HCT116 (cell line): ENCODE data around the gene OTULIN. TPM values are rescaled to one million over a fixed set of nuclear protein-coding genes. Genes with fewer than 3 reads are reported as not detected.

Experiments used
- ATAC-seq: fragments of 200-7000 bp; cut with Tn5 transposase; 2 replicates; pipeline ENCODE4 v1.9.1; 2020; ENCODE audit warnings: mild to moderate bottlenecking, moderate library complexity
- BruUV-seq: library from RNA; stranded (reverse); fragments of 400-500 nt; replicated peaks from 2 replicates; lab custom pipeline; 2021; lab: Mats Ljungman, UMichigan
- CTCF ChIA-PET: fragments of 300-600 bp; sonication (Branson Sonifier 250); formaldehyde crosslinking; loops from one replicate; lab custom pipeline; 2021; ENCODE audit warnings: antibody characterized with exemption; lab: Charles Lee
- POLR2A ChIA-PET: fragments of 300-600, 350-600 bp; sonication (Branson Sonifier 250); formaldehyde crosslinking; loops from one replicate; lab custom pipeline; 2021; ENCODE audit warnings: antibody characterized with exemption; lab: Charles Lee
- RAD21 ChIA-PET, 2 experiments: fragments of 300-600 bp; sonication (Branson Sonifier 250); formaldehyde crosslinking; loops; one replicate each; lab custom pipeline; 2023; ENCODE audit warnings: low total read pairs in 2 of 2; ENCODE audit not compliant: uncharacterized antibody in 2 of 2, unreplicated experiment in 2 of 2, low non-redundant PET in 1 of 2; lab: Charles Lee
- DNase-seq: peaks from one replicate; pipeline ENCODE4 v3.0.0-alpha.2; 2010; ENCODE audit warnings: low read depth, low spot score
- H2AFZ ChIP-seq: fragments of 200-600 bp; shearing (Covaris generic), sonication (generic); 2 replicates; pipeline ENCODE4 v1.6.1; 2017; ENCODE audit warnings: low read depth, mixed run types, mixed read lengths, antibody characterized with exemption, low read length; ENCODE audit not compliant: poor library complexity, severe bottlenecking
- H3K27ac ChIP-seq: 2 replicates; pipeline ENCODE4 v1.5.1; 2012; ENCODE audit warnings: low read depth, low read length
- H3K27me3 ChIP-seq: fragments of 200-600 bp; sonication (generic); 2 replicates; pipeline ENCODE4 v1.6.1; 2016; ENCODE audit warnings: mixed run types, low read length, mixed read lengths; ENCODE audit not compliant: insufficient read depth
- H3K36me3 ChIP-seq, 2 experiments: fragments of 200-500 bp in 1 of 2; fragments of 200-600 bp in 1 of 2; sonication (Bioruptor generic) in 1 of 2; sonication (generic) in 1 of 2; 2 replicates each; pipeline versions ENCODE4 v1.5.1 to v1.6.1; 2014 to 2016; ENCODE audit warnings: low read length in 2 of 2, inconsistent platforms in 1 of 2, mixed read lengths in 1 of 2, mixed run types in 1 of 2; ENCODE audit not compliant: insufficient read depth in 2 of 2, control insufficient read depth in 1 of 2
- H3K4me1 ChIP-seq, 2 experiments: fragments of 200-600 bp in 1 of 2; sonication (generic) in 1 of 2; 2 replicates each; pipeline versions ENCODE4 v1.5.1 to v1.6.1; 2012 to 2017; ENCODE audit warnings: low read length in 2 of 2, inconsistent platforms in 1 of 2, mild to moderate bottlenecking in 1 of 2, mixed read lengths in 1 of 2, mixed run types in 1 of 2, moderate library complexity in 1 of 2; ENCODE audit not compliant: insufficient read depth in 2 of 2, control insufficient read depth in 1 of 2
- H3K4me2 ChIP-seq: fragments of 200-600 bp; sonication (generic); 2 replicates; pipeline ENCODE4 v1.6.1; 2017; ENCODE audit warnings: mixed run types, low read length, mixed read lengths
- H3K4me3 ChIP-seq, 2 experiments: fragments of 200-600 bp in 1 of 2; sonication (generic) in 1 of 2; replicated peaks in 1 of 2; 2 replicates each; pipeline ENCODE4 v1.5.1; 2011 to 2016; ENCODE audit warnings: low read length in 2 of 2, control low read depth in 1 of 2, low read depth in 1 of 2, mild to moderate bottlenecking in 1 of 2, mixed read lengths in 1 of 2, mixed run types in 1 of 2
- H3K79me2 ChIP-seq: fragments of 200-600 bp; sonication (generic); 2 replicates; pipeline ENCODE4 v1.6.1; 2017; ENCODE audit warnings: mild to moderate bottlenecking, mixed run types, low read length, moderate library complexity, mixed read lengths; ENCODE audit not compliant: insufficient read depth
- H3K9ac ChIP-seq: fragments of 200-600 bp; sonication (generic); 2 replicates; pipeline ENCODE4 v1.6.1; 2016; ENCODE audit warnings: low read length, mixed read lengths
- H3K9me2 ChIP-seq: fragments of 200-600 bp; sonication (generic), shearing (Covaris generic); 2 replicates; pipeline ENCODE4 v1.6.1; 2017; ENCODE audit warnings: mixed run types, mild to moderate bottlenecking, moderate library complexity; ENCODE audit not compliant: insufficient read depth
- H3K9me3 ChIP-seq, 2 experiments: fragments of 200-500 bp in 1 of 2; fragments of 200-600 bp in 1 of 2; sonication (Bioruptor generic) in 1 of 2; sonication (generic) in 1 of 2; 2 replicates each; pipeline ENCODE4 v1.6.1; 2014 to 2017; ENCODE audit warnings: low read length in 2 of 2, mixed read lengths in 2 of 2, inconsistent platforms in 1 of 2, low read depth in 1 of 2, mild to moderate bottlenecking in 1 of 2, mixed run types in 1 of 2, moderate library complexity in 1 of 2; ENCODE audit not compliant: control insufficient read depth in 1 of 2, insufficient read depth in 1 of 2
- H4K20me1 ChIP-seq: fragments of 200-600 bp; sonication (generic), shearing (Covaris generic); 2 replicates; pipeline ENCODE4 v1.6.1; 2017; ENCODE audit warnings: mixed run types, mild to moderate bottlenecking, moderate library complexity; ENCODE audit not compliant: insufficient read depth
- ATF3 ChIP-seq: IDR thresholded peaks from 2 replicates; pipeline ENCODE4 v1.6.1; 2012
- CBX3 ChIP-seq: IDR thresholded peaks from 2 replicates; pipeline ENCODE4 v1.6.1; 2012; ENCODE audit warnings: low read depth
- CEBPB ChIP-seq: IDR thresholded peaks from 2 replicates; pipeline ENCODE4 v1.6.1; 2012; ENCODE audit warnings: low read depth
- ELF1 ChIP-seq: IDR thresholded peaks from 2 replicates; pipeline ENCODE4 v1.6.1; 2012; ENCODE audit warnings: low read depth, borderline replicate concordance
- FOSL1 ChIP-seq: IDR thresholded peaks from 2 replicates; pipeline ENCODE4 v1.6.1; 2012; ENCODE audit warnings: low read depth
- MAX ChIP-seq: IDR thresholded peaks from 2 replicates; pipeline ENCODE4 v1.6.1; 2012
- POLR2AphosphoS5 ChIP-seq: IDR thresholded peaks from 2 replicates; pipeline ENCODE4 v1.6.1; 2011; ENCODE audit warnings: mild to moderate bottlenecking, low read depth, low read length, moderate library complexity
- RAD21 ChIP-seq: IDR thresholded peaks from 2 replicates; pipeline ENCODE4 v1.6.1; 2012; ENCODE audit warnings: low read depth, mild to moderate bottlenecking
- SRF ChIP-seq: IDR thresholded peaks from 2 replicates; pipeline ENCODE4 v1.6.1; 2012; ENCODE audit warnings: low read depth
- TCF7L2 ChIP-seq: IDR thresholded peaks from 2 replicates; pipeline ENCODE4 v1.7.0; 2011; ENCODE audit warnings: borderline replicate concordance, inconsistent platforms; ENCODE audit not compliant: insufficient read depth, insufficient read length; ENCODE audit errors: extremely low read depth
- YY1 ChIP-seq: IDR thresholded peaks from 2 replicates; pipeline ENCODE4 v1.6.1; 2011; ENCODE audit warnings: low read length, low read depth, moderate library complexity, mild to moderate bottlenecking; ENCODE audit not compliant: insufficient replicate concordance; ENCODE audit errors: extremely low read depth
- ZNF274 ChIP-seq: fragments of 200-500 bp; sonication (Bioruptor generic); IDR thresholded peaks from 2 replicates; pipeline ENCODE4 v1.6.1; 2014; ENCODE audit warnings: mild to moderate bottlenecking, low read depth, low read length, inconsistent platforms
- intact Hi-C: fragments of 100-400 bp; cut with micrococcal nuclease; formaldehyde crosslinking; loops from 2 replicates; pipeline ENCODE4 v1.10.0; 2022
- total RNA-seq: library from RNA; stranded (reverse); gene quantifications from one replicate; pipeline ENCODE4 v1.2.1, GENCODE V29; 2021; ENCODE audit not compliant: unreplicated experiment

Gene OTULIN
- total RNA-seq, 1 experiment from 2014 or later: 25.7 TPM

GRCh38 chr5:14741131-14741530 lies 76.6 kb downstream of the OTULIN start (continued):
- TF ChIP-seq ELF1 (no peak), YY1 (no peak), ATF3 (no peak), MAX (no peak), CEBPB (no peak)

- no peak overlapping the region for H3K4me3 ChIP-seq
- BruUV-seq: no TSS peak
- TF ChIP-seq FOSL1 (no peak), ELF1 (no peak), CEBPB (no peak), RAD21 (no peak), CBX3 (no peak), POLR2AphosphoS5 (no peak), ZNF274 (no peak), TCF7L2 (no peak), SRF (no peak)
- no peaks in the 10 kb centered on the region for H4K20me1 ChIP-seq
- CTCF ChIA-PET: no interaction called here
- intact Hi-C loops: no loop called here
- no peaks in the 10 kb centered on the region; a peak in 1 of 4 replicates for H3K36me3 ChIP-seq
- no peaks in the 10 kb centered on the region for H3K27me3 ChIP-seq
- RAD21 ChIA-PET: no interaction called here
- H3K4me1 ChIP-seq: no peaks in the 10 kb centered on the region
- H3K9ac ChIP-seq: no peak overlapping the region
- H3K27ac ChIP-seq: no peak overlapping the region
- no peaks in the 10 kb centered on the region for H3K9me2 ChIP-seq
- no peak overlapping the region for H2AFZ ChIP-seq
- ATAC-seq (no peak), DNase-seq (no peak)
- no peaks in the 10 kb centered on the region for H3K9me3 ChIP-seq
- no peak overlapping the region for H3K4me2 ChIP-seq
- no peaks in the 10 kb centered on the region for H3K79me2 ChIP-seq
- POLR2A ChIA-PET: no interaction called here
These were observed 77.4 kb downstream of the OTULIN start for GRCh38 chr5:14741801-14742440.
